Measurements from ENCODE around the gene TCP11. TPM values are rescaled to one million over a fixed set of nuclear protein-coding genes. Genes with fewer than 3 reads are reported as not detected.
A peak's percentile ranks its signal among the peaks of the same experiment; 100 is the strongest.

The TCP11 gene
- total and polyA plus RNA-seq, 5 donors from 2014 or later = not detected

- no peak overlapping the region for H3K4me3 Mint-ChIP-seq
- H3K27ac ChIP-seq (ENCODE audit: insufficient read depth, low read length, poor library complexity, severe bottlenecking) = no peak overlapping the region
- no peak overlapping the region for H3K4me3 ChIP-seq (ENCODE audit: low read depth, low read length)
- no peaks in the 10 kb centered on the region for H3K4me1 ChIP-seq (ENCODE audit: control insufficient read depth, insufficient read depth, low read length, poor library complexity, severe bottlenecking)
- no peaks in the 10 kb centered on the region for H3K9me3 Mint-ChIP-seq
- H3K27me3 Mint-ChIP-seq = no peaks in the 10 kb centered on the region
- H3K4me1 Mint-ChIP-seq = peaks cover 0 to 2% (median 0%) of the 10 kb centered on the region in 4 donors
- no peak for DNase-seq
- H3K27me3 ChIP-seq (ENCODE audit: control insufficient read depth, insufficient read depth, low read length) = no peaks in the 10 kb centered on the region
- H3K36me3 Mint-ChIP-seq = peaks cover 27% of the 10 kb centered on the region
- H3K36me3 ChIP-seq (ENCODE audit: control insufficient read depth, insufficient read depth, low read length) = peaks cover 9% of the 10 kb centered on the region
- no peaks in the 10 kb centered on the region for H3K9me3 ChIP-seq (ENCODE audit: control insufficient read depth in 2 of 2, low read length in 2 of 2)
- no peak overlapping the region for H3K27ac Mint-ChIP-seq
- ATAC-seq (ENCODE audit: low read depth in 2 of 2) = no peak
Measured at GRCh38 chr6:35077713-35078105, 63.4 kb downstream of the TCP11 start.

- Histone ChIP-seq H3K27ac (ENCODE audit: insufficient read depth, low read length, poor library complexity, severe bottlenecking) (no peak overlapping the region), H3K9me3 (ENCODE audit: control insufficient read depth in 2 of 2, low read length in 2 of 2) (no peaks in the 10 kb centered on the region), H3K4me1 (ENCODE audit: control insufficient read depth, insufficient read depth, low read length, poor library complexity, severe bottlenecking) (no peaks in the 10 kb centered on the region), H3K36me3 (ENCODE audit: control insufficient read depth, insufficient read depth, low read length) (peaks cover 7% of the 10 kb centered on the region), H3K4me3 (ENCODE audit: low read depth, low read length) (no peak overlapping the region), H3K27me3 (ENCODE audit: control insufficient read depth, insufficient read depth, low read length) (no peaks in the 10 kb centered on the region)
- ATAC-seq (ENCODE audit: low read depth in 2 of 2) = no peak
- DNase-seq = no peak
- H3K4me3 Mint-ChIP-seq = no peak overlapping the region
- peaks cover 0 to 2% (median 0%) of the 10 kb centered on the region in 4 donors for H3K4me1 Mint-ChIP-seq
- H3K27me3 Mint-ChIP-seq = no peaks in the 10 kb centered on the region
- no peaks in the 10 kb centered on the region for H3K9me3 Mint-ChIP-seq
- no peak overlapping the region for H3K27ac Mint-ChIP-seq
- peaks cover 22% of the 10 kb centered on the region for H3K36me3 Mint-ChIP-seq
Measured at GRCh38 chr6:35076997-35077712, 64.0 kb downstream of the TCP11 start.

GRCh38 chr6:35073766-35074471 is 67.2 kb downstream of the TCP11 start:
- Mint-ChIP-seq H3K36me3 (peaks cover 22% of the 10 kb centered on the region), H3K9me3 (no peaks in the 10 kb centered on the region), H3K4me1 (no peaks in the 10 kb centered on the region), H3K27me3 (no peaks in the 10 kb centered on the region), H3K27ac (peak overlapping the region in 1 of 3 donors; percentile 65), H3K4me3 (peak overlapping the region in 1 of 4 donors; percentile 51)
- Histone ChIP-seq H3K4me3 (ENCODE audit: low read depth, low read length) (no peak overlapping the region), H3K9me3 (ENCODE audit: control insufficient read depth in 2 of 2, low read length in 2 of 2) (no peaks in the 10 kb centered on the region), H3K4me1 (ENCODE audit: control insufficient read depth, insufficient read depth, low read length, poor library complexity, severe bottlenecking) (no peaks in the 10 kb centered on the region), H3K36me3 (ENCODE audit: control insufficient read depth, insufficient read depth, low read length) (peaks cover 2% of the 10 kb centered on the region), H3K27me3 (ENCODE audit: control insufficient read depth, insufficient read depth, low read length) (no peaks in the 10 kb centered on the region), H3K27ac (ENCODE audit: insufficient read depth, low read length, poor library complexity, severe bottlenecking) (no peak overlapping the region)
- ATAC-seq (ENCODE audit: low read depth in 2 of 2) (no peak), DNase-seq (no peak)

- ATAC-seq (ENCODE audit: low read depth in 2 of 2) (no peak), DNase-seq (no peak)
- Mint-ChIP-seq H3K36me3 (peaks cover 22% of the 10 kb centered on the region), H3K27me3 (no peaks in the 10 kb centered on the region), H3K27ac (no peak overlapping the region), H3K9me3 (no peaks in the 10 kb centered on the region), H3K4me1 (no peaks in the 10 kb centered on the region), H3K4me3 (no peak overlapping the region)
- H3K36me3 ChIP-seq (ENCODE audit: control insufficient read depth, insufficient read depth, low read length) = no peaks in the 10 kb centered on the region
- no peak overlapping the region for H3K27ac ChIP-seq (ENCODE audit: insufficient read depth, low read length, poor library complexity, severe bottlenecking)
- no peaks in the 10 kb centered on the region for H3K4me1 ChIP-seq (ENCODE audit: control insufficient read depth, insufficient read depth, low read length, poor library complexity, severe bottlenecking)
- H3K9me3 ChIP-seq (ENCODE audit: control insufficient read depth in 2 of 2, low read length in 2 of 2) = no peaks in the 10 kb centered on the region
- no peaks in the 10 kb centered on the region for H3K27me3 ChIP-seq (ENCODE audit: control insufficient read depth, insufficient read depth, low read length)
- no peak overlapping the region for H3K4me3 ChIP-seq (ENCODE audit: low read depth, low read length)
Measured at GRCh38 chr6:35073211-35073610, 67.9 kb downstream of the TCP11 start.

- no peaks in the 10 kb centered on the region for H3K27me3 Mint-ChIP-seq
- peaks cover 22% of the 10 kb centered on the region for H3K36me3 Mint-ChIP-seq
Measured at GRCh38 chr6:35072698-35073055, 68.5 kb downstream of the TCP11 start.

GRCh38 chr6:35072051-35072697 is 69.0 kb downstream of the TCP11 start:
- no peaks in the 10 kb centered on the region for H3K9me3 Mint-ChIP-seq
- no peaks in the 10 kb centered on the region for H3K4me1 Mint-ChIP-seq
- H3K36me3 ChIP-seq (ENCODE audit: control insufficient read depth, insufficient read depth, low read length) = no peaks in the 10 kb centered on the region
- H3K27me3 Mint-ChIP-seq = no peaks in the 10 kb centered on the region
- no peaks in the 10 kb centered on the region for H3K4me1 ChIP-seq (ENCODE audit: control insufficient read depth, insufficient read depth, low read length, poor library complexity, severe bottlenecking)
- no peaks in the 10 kb centered on the region for H3K9me3 ChIP-seq (ENCODE audit: control insufficient read depth in 2 of 2, low read length in 2 of 2)
- H3K4me3 ChIP-seq (ENCODE audit: low read depth, low read length) = no peak overlapping the region
- H3K27ac Mint-ChIP-seq = no peak overlapping the region
- H3K36me3 Mint-ChIP-seq = peaks cover 22% of the 10 kb centered on the region
- H3K27me3 ChIP-seq (ENCODE audit: control insufficient read depth, insufficient read depth, low read length) = no peaks in the 10 kb centered on the region
- H3K27ac ChIP-seq (ENCODE audit: insufficient read depth, low read length, poor library complexity, severe bottlenecking) = no peak overlapping the region
- DNase-seq (no peak), ATAC-seq (ENCODE audit: low read depth in 2 of 2) (no peak)
- H3K4me3 Mint-ChIP-seq = no peak overlapping the region

More at GRCh38 chr6:35072698-35073055, 68.5 kb downstream of the TCP11 start:
- Mint-ChIP-seq H3K4me3 (no peak overlapping the region), H3K27ac (no peak overlapping the region), H3K4me1 (no peaks in the 10 kb centered on the region), H3K9me3 (no peaks in the 10 kb centered on the region)
- Histone ChIP-seq H3K9me3 (ENCODE audit: control insufficient read depth in 2 of 2, low read length in 2 of 2) (no peaks in the 10 kb centered on the region), H3K27ac (ENCODE audit: insufficient read depth, low read length, poor library complexity, severe bottlenecking) (no peak overlapping the region), H3K27me3 (ENCODE audit: control insufficient read depth, insufficient read depth, low read length) (no peaks in the 10 kb centered on the region), H3K4me3 (ENCODE audit: low read depth, low read length) (no peak overlapping the region), H3K36me3 (ENCODE audit: control insufficient read depth, insufficient read depth, low read length) (no peaks in the 10 kb centered on the region), H3K4me1 (ENCODE audit: control insufficient read depth, insufficient read depth, low read length, poor library complexity, severe bottlenecking) (no peaks in the 10 kb centered on the region)
- ATAC-seq (ENCODE audit: low read depth in 2 of 2) (no peak), DNase-seq (no peak)

GRCh38 chr6:35071347-35071994 is 69.7 kb downstream of the TCP11 start:
- Histone ChIP-seq H3K27ac (ENCODE audit: insufficient read depth, low read length, poor library complexity, severe bottlenecking) (no peak overlapping the region), H3K9me3 (ENCODE audit: control insufficient read depth in 2 of 2, low read length in 2 of 2) (no peaks in the 10 kb centered on the region), H3K36me3 (ENCODE audit: control insufficient read depth, insufficient read depth, low read length) (no peaks in the 10 kb centered on the region), H3K4me3 (ENCODE audit: low read depth, low read length) (no peak overlapping the region), H3K4me1 (ENCODE audit: control insufficient read depth, insufficient read depth, low read length, poor library complexity, severe bottlenecking) (no peaks in the 10 kb centered on the region), H3K27me3 (ENCODE audit: control insufficient read depth, insufficient read depth, low read length) (no peaks in the 10 kb centered on the region)
- Mint-ChIP-seq H3K9me3 (no peaks in the 10 kb centered on the region), H3K36me3 (peaks cover 22% of the 10 kb centered on the region), H3K27me3 (no peaks in the 10 kb centered on the region), H3K4me3 (no peak overlapping the region), H3K4me1 (no peaks in the 10 kb centered on the region), H3K27ac (no peak overlapping the region)
- DNase-seq (no peak), ATAC-seq (ENCODE audit: low read depth in 2 of 2) (no peak)

Measured in CD4-positive, CD25-positive, alpha-beta regulatory T cell (primary cell).